AG09319 (cell line): Measurements from ENCODE around the gene CERS1.
"Not testable (repeated sequence)": the region's sequence is repeated elsewhere in the genome, so short reads cannot be mapped to it uniquely, and the experiment has no call there.

Experiments used
- DNase-seq: peaks from one replicate; pipeline ENCODE4 v3.0.0-alpha.2; 2010; ENCODE audit warnings: low read depth; ENCODE audit errors: extremely low read depth
- TF ChIP-seq, protein P1 (sequence below): IDR thresholded peaks from 2 replicates; pipeline ENCODE4 v1.5.1; 2011; ENCODE audit warnings: low read depth, mild to moderate bottlenecking, inconsistent platforms, low read length, moderate library complexity

Gene CERS1

GRCh38 chr19:18908917-18909619 lies 13.1 kb upstream of the CERS1 start:
- DNase-seq, result no peak
- TF ChIP-seq, protein P1, sequence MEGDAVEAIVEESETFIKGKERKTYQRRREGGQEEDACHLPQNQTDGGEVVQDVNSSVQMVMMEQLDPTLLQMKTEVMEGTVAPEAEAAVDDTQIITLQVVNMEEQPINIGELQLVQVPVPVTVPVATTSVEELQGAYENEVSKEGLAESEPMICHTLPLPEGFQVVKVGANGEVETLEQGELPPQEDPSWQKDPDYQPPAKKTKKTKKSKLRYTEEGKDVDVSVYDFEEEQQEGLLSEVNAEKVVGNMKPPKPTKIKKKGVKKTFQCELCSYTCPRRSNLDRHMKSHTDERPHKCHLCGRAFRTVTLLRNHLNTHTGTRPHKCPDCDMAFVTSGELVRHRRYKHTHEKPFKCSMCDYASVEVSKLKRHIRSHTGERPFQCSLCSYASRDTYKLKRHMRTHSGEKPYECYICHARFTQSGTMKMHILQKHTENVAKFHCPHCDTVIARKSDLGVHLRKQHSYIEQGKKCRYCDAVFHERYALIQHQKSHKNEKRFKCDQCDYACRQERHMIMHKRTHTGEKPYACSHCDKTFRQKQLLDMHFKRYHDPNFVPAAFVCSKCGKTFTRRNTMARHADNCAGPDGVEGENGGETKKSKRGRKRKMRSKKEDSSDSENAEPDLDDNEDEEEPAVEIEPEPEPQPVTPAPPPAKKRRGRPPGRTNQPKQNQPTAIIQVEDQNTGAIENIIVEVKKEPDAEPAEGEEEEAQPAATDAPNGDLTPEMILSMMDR, result no peak

- TF ChIP-seq, protein P1, result no peak
Observed at GRCh38 chr19:18906605-18907519, 10.9 kb upstream of the CERS1 start.

DNA sequence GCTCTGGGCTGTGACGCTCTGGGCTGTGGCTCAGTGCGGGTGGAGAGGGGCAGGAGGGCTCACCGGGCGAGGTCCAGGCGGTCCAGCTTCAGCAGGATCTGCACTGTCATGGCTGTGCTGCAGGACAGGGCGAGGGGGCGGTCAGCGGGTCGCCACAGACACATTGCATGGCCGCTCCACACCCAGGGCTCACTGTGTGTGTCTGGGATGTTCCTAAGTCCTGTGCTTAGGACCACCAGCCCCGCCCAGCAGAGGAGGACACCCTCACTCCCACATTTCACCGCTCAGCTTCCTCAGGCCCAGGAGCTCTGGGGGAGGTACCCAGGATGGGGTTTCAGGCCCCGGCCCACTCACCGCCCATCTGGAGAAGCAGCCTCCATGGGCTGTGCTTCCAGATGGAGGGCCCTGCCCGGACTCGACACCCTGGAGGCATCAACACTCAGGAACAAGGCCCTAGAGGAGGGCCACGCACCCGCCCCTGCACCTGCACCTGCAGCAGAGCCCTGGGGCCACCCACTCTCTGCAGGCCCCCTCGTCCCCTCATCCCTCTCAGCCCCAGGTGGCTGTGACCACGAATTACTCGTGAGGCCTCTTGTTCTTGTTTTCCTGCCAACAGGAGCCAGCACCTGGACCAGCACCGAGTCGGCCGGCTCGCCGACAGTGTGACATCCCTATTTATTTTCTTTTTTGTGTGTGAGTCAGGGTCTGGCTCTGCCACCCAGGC lies 9.7 kb upstream of the CERS1 start:
- no peak for DNase-seq
- TF ChIP-seq, protein P1, result no peak

More at GRCh38 chr19:18906605-18907519, 10.9 kb upstream of the CERS1 start:
- DNase-seq, result no peak

DNA sequence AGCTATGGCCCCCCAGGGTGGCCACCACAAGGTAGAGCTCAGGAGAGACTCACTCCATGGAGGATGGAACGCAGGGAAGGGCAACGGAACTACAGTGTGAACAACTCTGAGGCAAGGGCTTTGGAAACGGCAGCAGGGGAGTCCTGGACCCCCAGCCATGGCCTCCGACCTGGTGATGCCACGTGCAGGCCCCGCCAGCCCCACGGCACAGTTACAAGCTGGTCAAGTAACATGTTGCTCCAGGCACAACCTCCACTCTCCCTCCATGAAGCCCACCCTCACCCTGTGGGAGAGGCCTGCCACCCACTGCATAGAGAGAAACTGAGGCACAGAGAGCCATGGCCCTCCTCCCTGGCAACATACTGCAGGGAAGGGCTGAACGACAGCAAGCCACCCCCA lies 9.1 kb upstream of the CERS1 start:
- no peak for DNase-seq
- TF ChIP-seq, protein P1, result no peak

GRCh38 chr19:18904334-18905057 lies 8.5 kb upstream of the CERS1 start:
- DNase-seq, result no peak
- TF ChIP-seq, protein P1, result no peak

GRCh38 chr19:18903156-18904037 lies 7.4 kb upstream of the CERS1 start:
- TF ChIP-seq, protein P1, result no peak

GRCh38 chr19:18902519-18902918 lies 6.6 kb upstream of the CERS1 start:
- DNase-seq, result not testable (repeated sequence)

More at GRCh38 chr19:18903156-18904037, 7.4 kb upstream of the CERS1 start:
- DNase-seq, result no peak
